B cell (primary cell): Measurements from ENCODE around the gene PTPRN2. TPM values are rescaled to one million over a fixed set of nuclear protein-coding genes. Genes with fewer than 3 reads are reported as not detected.
"Not testable (repeated sequence)": the region's sequence is repeated elsewhere in the genome, so short reads cannot be mapped to it uniquely, and the experiment has no call there.

Experiments used
- ATAC-seq: fragments of 200-7000 bp; cut with Tn5 transposase; one replicate; pipeline ENCODE4 v1.10.0; 2021; ENCODE audit warnings: low read depth, mild to moderate bottlenecking, moderate number of reproducible peaks, moderate library complexity
- CTCF ChIA-PET: fragments of 350-600 bp; sonication (Branson Sonifier 250); formaldehyde crosslinking; loops from one replicate; lab custom pipeline; 2021; ENCODE audit warnings: antibody characterized with exemption, inconsistent platforms; lab: Charles Lee
- POLR2A ChIA-PET: fragments of 350-600 bp; sonication (Branson Sonifier 250); formaldehyde crosslinking; loops from one replicate; lab custom pipeline; 2021; ENCODE audit warnings: antibody characterized with exemption; lab: Charles Lee
- DNase-seq: peaks from one replicate; pipeline ENCODE4 v3.0.0; 2013
- H2AFZ ChIP-seq: 2 replicates; pipeline ENCODE4 v1.6.1; 2012; ENCODE audit warnings: mild to moderate bottlenecking, low read depth, low read length; ENCODE audit not compliant: insufficient read depth, poor library complexity, severe bottlenecking
- H3K27ac ChIP-seq, 2 donors: 1 replicate in 1 of 2; 2 replicates in 1 of 2; pipeline ENCODE4 v1.5.1; 2012 to 2013; ENCODE audit warnings: low read length in 2 of 2, mild to moderate bottlenecking in 2 of 2, moderate library complexity in 1 of 2
- H3K27me3 ChIP-seq, 4 experiments: fragments of 200-600 bp in 1 of 4; sonication (generic) in 1 of 4; replicated peaks in 1 of 4; 1 replicate in 2 of 4; 2 replicates in 2 of 4; pipeline versions ENCODE4 v1.6.1 to v1.7.0; 2013 to 2016; ENCODE audit warnings: low read length in 3 of 4, mild to moderate bottlenecking in 2 of 4, mixed read lengths in 1 of 4, moderate library complexity in 1 of 4; ENCODE audit not compliant: insufficient read depth in 4 of 4, control insufficient read depth in 3 of 4; ENCODE audit errors: control extremely low read depth in 1 of 4
- H3K36me3 ChIP-seq, 2 experiments: replicated peaks in 1 of 2; 1 replicate in 1 of 2; 2 replicates in 1 of 2; pipeline versions ENCODE4 v1.6.1 to v1.7.1; 2013; ENCODE audit warnings: low read length in 1 of 2; ENCODE audit not compliant: insufficient read depth in 2 of 2, control insufficient read depth in 1 of 2; ENCODE audit errors: control extremely low read depth in 1 of 2, extremely low read depth in 1 of 2
- H3K4me1 ChIP-seq, 2 donors: fragments of 200-600 bp in 1 of 2; sonication (generic) in 1 of 2; 1 replicate in 1 of 2; 2 replicates in 1 of 2; pipeline versions ENCODE4 v1.5.1 to v1.6.1; 2013 to 2017; ENCODE audit warnings: low read length in 2 of 2; ENCODE audit not compliant: control insufficient read depth in 2 of 2, insufficient read depth in 2 of 2
- H3K4me2 ChIP-seq: replicated peaks from 2 replicates; pipeline ENCODE3; 2012; ENCODE audit warnings: mild to moderate bottlenecking, low read depth, low read length; ENCODE audit not compliant: poor library complexity, severe bottlenecking
- H3K4me3 ChIP-seq, 5 experiments: fragments of 200-600 bp in 1 of 5; sonication (generic) in 1 of 5; 1 replicate in 3 of 5; 2 replicates in 2 of 5; pipeline versions ENCODE4 v1.5.1 to v1.7.0; 2011 to 2016; ENCODE audit warnings: low read length in 4 of 5, mild to moderate bottlenecking in 4 of 5, low read depth in 2 of 5, control low read depth in 1 of 5, moderate library complexity in 1 of 5; ENCODE audit not compliant: insufficient read depth in 1 of 5; ENCODE audit errors: control extremely low read depth in 1 of 5, extremely low read depth in 1 of 5
- H3K79me2 ChIP-seq: fragments of 200-600 bp; sonication (generic); one replicate; pipeline ENCODE4 v1.6.0; 2016; ENCODE audit warnings: low read length; ENCODE audit not compliant: control insufficient read depth, insufficient read depth
- H3K9ac ChIP-seq: fragments of 200-600 bp; sonication (generic); 2 replicates; pipeline ENCODE4 v1.6.1; 2017; ENCODE audit warnings: mild to moderate bottlenecking, low read length, moderate library complexity
- H3K9me3 ChIP-seq, 3 donors: one replicate each; pipeline versions ENCODE4 v1.6.1 to v1.7.1; 2013; ENCODE audit warnings: low read length in 2 of 3; ENCODE audit not compliant: control insufficient read depth in 2 of 3, insufficient read depth in 1 of 3; ENCODE audit errors: control extremely low read depth in 1 of 3
- H4K20me1 ChIP-seq: 2 replicates; pipeline ENCODE4 v1.6.0; 2012; ENCODE audit warnings: mild to moderate bottlenecking, low read length; ENCODE audit not compliant: insufficient read depth, control insufficient read depth, poor library complexity, severe bottlenecking
- H3K27ac Mint-ChIP-seq: one replicate; pipeline ENCODE4 v1.8.0; 2021; ENCODE audit warnings: mixed read lengths
- H3K27me3 Mint-ChIP-seq: one replicate; pipeline ENCODE4 v1.8.0; 2021; ENCODE audit warnings: mixed read lengths
- H3K4me1 Mint-ChIP-seq: one replicate; pipeline ENCODE4 v1.8.0; 2021; ENCODE audit warnings: mixed read lengths
- H3K4me3 Mint-ChIP-seq: one replicate; pipeline ENCODE4 v1.8.0; 2021; ENCODE audit warnings: mixed read lengths
- H3K9me3 Mint-ChIP-seq: one replicate; pipeline ENCODE4 v1.8.0; 2022; ENCODE audit warnings: mixed read lengths; ENCODE audit not compliant: insufficient read depth
- EZH2 ChIP-seq: IDR thresholded peaks from 2 replicates; pipeline ENCODE4 v1.6.1; 2012; ENCODE audit warnings: borderline replicate concordance, low read depth, mild to moderate bottlenecking, moderate library complexity, low read length; ENCODE audit not compliant: insufficient read depth, poor library complexity, severe bottlenecking
- WGBS: methylation state at CpG from one replicate; pipeline ENCODE4 v1.1.5; 2013; ENCODE audit warnings: missing lambda C conversion rate; ENCODE audit not compliant: insufficient coverage; 5-methylcytosine and 5-hydroxymethylcytosine counted together
- intact Hi-C: fragments of 100-400 bp; cut with micrococcal nuclease; formaldehyde crosslinking; loops from one replicate; pipeline ENCODE4 v1.10.0; 2022
- polyA plus RNA-seq: library from polyadenylated mRNA; depleted of rRNA; stranded (reverse); fragments of >200 nt; gene quantifications from 2 replicates; pipeline ENCODE4 v1.2.3, GENCODE V29; 2012
- total RNA-seq, 2 donors: library from RNA; stranded (reverse); fragments of 120-200 nt in 1 of 2; gene quantifications; 1 replicate in 1 of 2; 2 replicates in 1 of 2; pipeline versions ENCODE4 v1.2.3 to v1.2.4, GENCODE V29; 2013 to 2022
- TF ChIP-seq, protein P1 (sequence below): fragments of 200-600 bp; IDR thresholded peaks from one replicate; pipeline ENCODE4 v1.8.0; 2022; ENCODE audit warnings: antibody characterized with exemption, mild to moderate bottlenecking

PTPRN2 gene
- total and polyA plus RNA-seq, 2 donors (not counting 1 experiment from before 2014, with no cell fraction given): 2.0 to 5.0 TPM

DNA sequence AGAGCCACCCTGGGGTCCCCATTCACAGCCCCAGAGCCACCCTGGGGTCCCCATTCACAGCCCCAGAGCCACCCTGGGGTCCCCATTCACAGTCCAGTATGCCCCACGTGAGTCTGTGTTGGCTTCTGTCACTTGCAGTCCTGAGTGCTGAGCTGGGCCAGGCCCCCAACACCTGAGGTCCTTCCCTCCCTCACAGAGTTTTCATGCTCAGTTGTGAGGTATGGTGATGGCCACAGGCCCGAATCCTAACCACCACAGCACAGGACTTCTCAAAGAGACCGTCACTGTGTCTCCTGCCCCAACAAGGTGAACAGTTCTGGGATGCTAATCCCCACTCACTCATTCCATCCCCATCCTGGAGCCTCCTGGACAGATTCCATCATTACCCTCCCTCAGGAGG is 239.2 kb downstream of the PTPRN2 start:
- no peaks in the 10 kb centered on the region for H4K20me1 ChIP-seq
- H3K9ac ChIP-seq: no peak overlapping the region
- no peak overlapping the region for H3K4me3 ChIP-seq
- TF ChIP-seq EZH2: no peak
- TF ChIP-seq, protein P1, sequence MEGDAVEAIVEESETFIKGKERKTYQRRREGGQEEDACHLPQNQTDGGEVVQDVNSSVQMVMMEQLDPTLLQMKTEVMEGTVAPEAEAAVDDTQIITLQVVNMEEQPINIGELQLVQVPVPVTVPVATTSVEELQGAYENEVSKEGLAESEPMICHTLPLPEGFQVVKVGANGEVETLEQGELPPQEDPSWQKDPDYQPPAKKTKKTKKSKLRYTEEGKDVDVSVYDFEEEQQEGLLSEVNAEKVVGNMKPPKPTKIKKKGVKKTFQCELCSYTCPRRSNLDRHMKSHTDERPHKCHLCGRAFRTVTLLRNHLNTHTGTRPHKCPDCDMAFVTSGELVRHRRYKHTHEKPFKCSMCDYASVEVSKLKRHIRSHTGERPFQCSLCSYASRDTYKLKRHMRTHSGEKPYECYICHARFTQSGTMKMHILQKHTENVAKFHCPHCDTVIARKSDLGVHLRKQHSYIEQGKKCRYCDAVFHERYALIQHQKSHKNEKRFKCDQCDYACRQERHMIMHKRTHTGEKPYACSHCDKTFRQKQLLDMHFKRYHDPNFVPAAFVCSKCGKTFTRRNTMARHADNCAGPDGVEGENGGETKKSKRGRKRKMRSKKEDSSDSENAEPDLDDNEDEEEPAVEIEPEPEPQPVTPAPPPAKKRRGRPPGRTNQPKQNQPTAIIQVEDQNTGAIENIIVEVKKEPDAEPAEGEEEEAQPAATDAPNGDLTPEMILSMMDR: no peak
- no peak overlapping the region for H3K27ac ChIP-seq
- no peaks in the 10 kb centered on the region for H3K27me3 ChIP-seq
- Mint-ChIP-seq H3K9me3 (no peaks in the 10 kb centered on the region), H3K27ac (no peak overlapping the region), H3K27me3 (no peaks in the 10 kb centered on the region), H3K4me1 (no peaks in the 10 kb centered on the region), H3K4me3 (no peak overlapping the region)
- ATAC-seq: no peak
- no peaks in the 10 kb centered on the region for H3K79me2 ChIP-seq
- H3K4me2 ChIP-seq: no peak overlapping the region
- intact Hi-C loops: no loop called here
- H3K9me3 ChIP-seq: peaks cover 0 to 21% (median 0%) of the 10 kb centered on the region in 3 donors
- H2AFZ ChIP-seq: no peak overlapping the region
- CTCF ChIA-PET: no interaction called here
- H3K4me1 ChIP-seq: no peaks in the 10 kb centered on the region
- WGBS: 78% methylated on average over 2 of the region's 3 CpGs
- POLR2A ChIA-PET: no interaction called here
- H3K36me3 ChIP-seq: no peaks in the 10 kb centered on the region
- no peak for DNase-seq

DNA sequence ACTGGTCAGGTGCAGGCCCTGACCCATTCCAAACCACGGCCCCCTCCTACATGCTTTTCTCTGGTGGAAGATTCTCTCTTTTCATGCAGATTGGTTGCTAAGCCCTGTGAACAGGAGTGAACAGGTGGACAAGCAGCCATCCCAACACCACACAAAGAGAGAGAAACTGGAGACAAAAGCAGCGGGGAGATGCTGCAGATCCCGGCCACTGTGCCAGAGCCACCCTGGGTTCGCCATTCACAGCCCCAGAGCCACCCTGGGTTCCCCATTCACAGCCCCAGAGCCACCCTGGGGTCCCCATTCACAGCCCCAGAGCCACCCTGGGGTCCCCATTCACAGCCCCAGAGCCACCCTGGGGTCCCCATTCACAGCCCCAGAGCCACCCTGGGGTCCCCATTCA is 239.6 kb downstream of the PTPRN2 start:
- H2AFZ ChIP-seq, H3K9me3 Mint-ChIP-seq, H3K27me3 Mint-ChIP-seq, DNase-seq, H3K79me2 ChIP-seq, POLR2A ChIA-PET, H3K27me3 ChIP-seq, H3K36me3 ChIP-seq, H3K4me3 ChIP-seq, H3K4me2 ChIP-seq, H3K4me1 Mint-ChIP-seq, H3K4me1 ChIP-seq, H4K20me1 ChIP-seq, H3K27ac ChIP-seq, CTCF ChIA-PET, H3K4me3 Mint-ChIP-seq, H3K27ac Mint-ChIP-seq, H3K9ac ChIP-seq, ATAC-seq, intact Hi-C loops: not testable (repeated sequence)
- H3K9me3 ChIP-seq: peaks cover 0 to 24% (median 0%) of the 10 kb centered on the region in 3 donors
- WGBS: 80% methylated on average over 3 of the region's 4 CpGs
